ENCODE results near the gene MACF1.

DNA sequence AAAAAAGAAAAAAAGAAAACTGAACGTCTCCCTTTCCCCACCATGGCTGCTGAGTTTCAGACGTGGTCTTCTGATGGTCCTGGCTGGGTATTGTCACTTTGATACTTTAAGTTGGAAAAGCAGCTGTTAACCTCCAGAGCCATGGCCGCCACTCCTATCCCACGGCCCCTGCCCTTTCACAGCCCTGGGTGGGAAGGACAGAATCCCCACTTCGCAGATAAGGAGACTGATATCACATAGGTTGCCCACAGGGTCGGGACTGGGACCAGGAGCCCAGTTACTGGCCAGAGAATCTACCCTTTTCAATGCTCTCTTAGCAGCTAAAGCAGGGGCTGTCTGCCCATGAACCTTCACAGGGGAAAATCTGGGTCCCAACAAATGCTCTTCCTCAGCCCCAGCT is 303.8 kb downstream of the MACF1 start:
- TF ChIP-seq, protein P1, sequence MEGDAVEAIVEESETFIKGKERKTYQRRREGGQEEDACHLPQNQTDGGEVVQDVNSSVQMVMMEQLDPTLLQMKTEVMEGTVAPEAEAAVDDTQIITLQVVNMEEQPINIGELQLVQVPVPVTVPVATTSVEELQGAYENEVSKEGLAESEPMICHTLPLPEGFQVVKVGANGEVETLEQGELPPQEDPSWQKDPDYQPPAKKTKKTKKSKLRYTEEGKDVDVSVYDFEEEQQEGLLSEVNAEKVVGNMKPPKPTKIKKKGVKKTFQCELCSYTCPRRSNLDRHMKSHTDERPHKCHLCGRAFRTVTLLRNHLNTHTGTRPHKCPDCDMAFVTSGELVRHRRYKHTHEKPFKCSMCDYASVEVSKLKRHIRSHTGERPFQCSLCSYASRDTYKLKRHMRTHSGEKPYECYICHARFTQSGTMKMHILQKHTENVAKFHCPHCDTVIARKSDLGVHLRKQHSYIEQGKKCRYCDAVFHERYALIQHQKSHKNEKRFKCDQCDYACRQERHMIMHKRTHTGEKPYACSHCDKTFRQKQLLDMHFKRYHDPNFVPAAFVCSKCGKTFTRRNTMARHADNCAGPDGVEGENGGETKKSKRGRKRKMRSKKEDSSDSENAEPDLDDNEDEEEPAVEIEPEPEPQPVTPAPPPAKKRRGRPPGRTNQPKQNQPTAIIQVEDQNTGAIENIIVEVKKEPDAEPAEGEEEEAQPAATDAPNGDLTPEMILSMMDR (IDR thresholded peaks at IDR 0.05; ENCODE audit: low read length), result no peak
- TF ChIP-seq EZH2 (optimal IDR thresholded peaks at IDR 0.05; ENCODE audit: low read depth, low read length), result no peak
